ENCODE data around the gene ANAPC2.

The ANAPC2 gene

DNA sequence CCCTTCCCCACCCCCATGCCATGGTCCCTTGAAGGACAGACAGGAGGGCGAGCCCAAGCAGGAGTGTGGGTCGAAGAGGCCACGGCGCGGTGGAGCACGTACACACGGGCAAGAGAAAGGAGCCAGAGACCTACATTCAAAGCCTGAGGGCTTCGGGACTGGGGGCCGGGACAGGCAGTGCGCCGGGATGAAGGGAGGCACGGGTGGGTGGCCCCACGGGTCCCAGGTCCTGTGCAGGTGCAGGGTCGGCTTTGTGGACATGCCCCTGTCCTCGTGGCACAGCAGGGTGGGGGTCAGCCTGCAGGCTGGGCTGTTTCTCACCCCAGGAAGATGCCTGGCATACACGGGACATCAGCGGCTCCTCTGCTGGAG, 28.3 kb downstream of the ANAPC2 start:
- no peak for DNase-seq

DNA sequence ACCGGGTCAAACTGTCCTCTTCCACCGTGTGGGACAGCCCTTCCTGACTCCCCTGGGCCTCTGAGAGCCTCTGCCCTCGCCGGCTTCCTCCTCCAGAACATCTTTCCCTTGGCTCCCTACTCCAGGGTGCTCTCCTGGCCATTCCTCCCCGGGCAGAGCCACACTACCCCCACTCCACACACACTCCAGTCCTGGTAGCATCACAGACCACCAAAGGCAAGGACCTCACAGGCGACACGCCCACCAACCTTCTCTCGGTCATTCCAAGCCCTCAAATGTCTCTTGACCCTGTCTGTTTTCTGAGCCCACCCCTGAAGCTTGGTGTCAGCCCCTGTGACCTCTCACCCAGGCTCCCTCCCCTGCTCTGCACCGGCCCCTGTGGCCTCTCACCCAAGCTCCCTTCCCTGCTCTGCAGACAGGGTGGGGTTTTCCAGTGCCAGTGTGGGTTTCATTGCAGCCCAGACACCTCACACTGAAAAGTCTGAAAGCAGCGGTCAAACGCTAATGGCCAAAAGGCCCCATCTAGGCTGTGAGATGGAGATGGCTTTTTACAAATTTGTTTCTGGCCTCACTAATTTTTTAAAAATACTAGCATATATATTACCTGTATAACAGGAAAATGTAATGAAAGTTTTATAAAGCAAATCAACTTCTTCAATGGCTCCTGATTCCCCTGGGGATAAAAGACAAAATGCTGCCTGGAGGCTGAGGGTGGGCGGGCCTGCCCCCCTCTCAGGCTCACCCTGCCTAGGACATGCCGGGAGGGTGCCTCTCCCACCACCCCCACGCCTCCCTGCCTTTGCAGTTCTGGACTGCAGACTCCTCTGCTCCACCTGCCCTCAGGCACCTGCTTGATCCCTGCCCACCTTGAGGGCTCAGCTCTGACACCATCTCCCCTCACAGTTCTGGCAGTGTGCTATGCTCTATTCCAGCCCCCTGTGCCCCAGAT, 29.0 kb downstream of the ANAPC2 start:
- no peak for DNase-seq

DNA sequence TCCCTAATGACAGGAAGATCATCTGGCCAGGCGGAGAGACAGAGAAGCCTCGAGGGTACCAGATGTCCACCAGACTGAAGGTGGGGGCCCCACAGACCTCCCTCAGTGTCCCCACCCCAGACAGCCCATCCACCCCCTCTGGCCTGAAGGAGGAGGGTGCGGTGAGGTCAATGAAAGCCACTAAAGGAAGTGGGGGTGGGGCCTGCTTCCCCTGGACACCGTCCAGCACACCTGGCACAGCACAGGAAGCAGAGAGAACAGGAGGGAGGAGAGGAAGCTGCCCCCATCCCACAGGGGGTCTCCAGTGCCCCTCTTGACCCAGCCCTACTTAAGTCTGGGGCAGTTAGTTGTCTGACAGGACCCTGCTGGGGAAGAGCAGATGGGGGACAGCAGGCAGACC, 29.7 kb downstream of the ANAPC2 start:
- DNase-seq: no peak

DNA sequence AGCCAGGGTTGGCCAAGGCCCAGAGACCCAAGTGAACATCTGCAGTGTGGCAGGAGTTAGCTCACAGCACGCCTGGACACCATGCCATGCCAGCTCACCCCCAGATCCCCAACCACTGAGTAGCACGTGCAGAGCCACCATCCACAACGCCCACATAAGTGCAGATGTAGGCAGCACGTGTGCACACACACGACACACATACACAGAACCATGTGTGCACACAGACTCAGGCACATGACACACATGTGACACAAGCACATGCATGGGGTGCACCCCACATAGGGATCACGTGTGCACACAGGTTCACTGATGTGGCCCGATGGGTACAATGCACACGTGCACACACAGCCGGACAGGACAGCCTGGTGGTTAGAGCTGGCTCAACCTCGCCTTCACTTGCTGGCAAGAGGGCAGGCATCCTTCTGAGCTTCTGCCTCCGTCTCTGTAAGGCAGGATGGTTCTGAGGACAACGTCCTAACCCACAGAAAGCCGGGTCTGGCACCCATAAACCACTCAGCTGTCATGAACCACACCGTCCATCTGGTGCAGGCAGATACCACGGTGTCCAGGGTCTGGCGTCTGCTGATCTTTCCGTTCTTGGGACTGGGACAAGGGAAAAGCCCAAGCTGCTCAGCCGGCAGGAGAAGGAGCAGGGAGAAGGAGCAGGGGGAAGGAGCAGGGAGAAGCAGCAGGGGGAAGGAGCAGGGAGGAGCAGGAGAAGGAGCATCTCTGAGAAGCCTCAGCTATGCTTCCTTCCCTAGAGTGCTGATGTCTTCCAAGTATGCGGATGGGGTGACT, 30.5 kb downstream of the ANAPC2 start:
- DNase-seq: no peak

DNA sequence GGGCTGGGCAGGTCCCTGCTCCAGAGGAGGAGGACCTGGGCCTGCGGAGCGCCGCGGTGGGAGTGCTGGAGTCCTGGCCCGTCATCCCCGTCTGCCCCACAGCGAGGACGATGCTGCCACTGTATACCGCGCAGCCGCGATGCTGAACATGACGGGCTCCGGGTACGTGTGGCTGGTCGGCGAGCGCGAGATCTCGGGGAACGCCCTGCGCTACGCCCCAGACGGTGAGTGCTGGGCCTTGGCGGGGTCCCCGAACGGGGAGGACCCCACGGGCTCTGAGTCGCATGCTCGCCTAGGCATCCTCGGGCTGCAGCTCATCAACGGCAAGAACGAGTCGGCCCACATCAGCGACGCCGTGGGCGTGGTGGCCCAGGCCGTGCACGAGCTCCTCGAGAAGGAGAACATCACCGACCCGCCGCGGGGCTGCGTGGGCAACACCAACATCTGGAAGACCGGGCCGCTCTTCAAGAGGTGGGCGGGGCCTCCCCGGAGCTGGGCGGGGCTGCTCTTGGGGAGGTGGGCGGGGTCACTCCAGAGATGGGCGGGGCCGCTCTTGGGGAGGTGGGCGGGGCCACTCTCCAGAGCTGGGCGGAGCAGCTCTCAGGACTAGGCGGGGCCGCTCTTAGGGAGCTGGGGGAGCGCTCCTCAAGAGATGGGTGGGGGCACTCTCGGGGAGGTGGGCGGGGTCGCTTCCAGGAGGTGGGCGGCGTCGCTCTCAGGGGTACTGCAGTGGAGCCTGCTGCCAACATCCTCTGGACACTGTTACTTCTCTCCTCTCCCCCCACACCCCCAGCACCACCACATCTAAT, 31.6 kb downstream of the ANAPC2 start:
- DNase-seq: peak; percentile 65 to 83

DNA sequence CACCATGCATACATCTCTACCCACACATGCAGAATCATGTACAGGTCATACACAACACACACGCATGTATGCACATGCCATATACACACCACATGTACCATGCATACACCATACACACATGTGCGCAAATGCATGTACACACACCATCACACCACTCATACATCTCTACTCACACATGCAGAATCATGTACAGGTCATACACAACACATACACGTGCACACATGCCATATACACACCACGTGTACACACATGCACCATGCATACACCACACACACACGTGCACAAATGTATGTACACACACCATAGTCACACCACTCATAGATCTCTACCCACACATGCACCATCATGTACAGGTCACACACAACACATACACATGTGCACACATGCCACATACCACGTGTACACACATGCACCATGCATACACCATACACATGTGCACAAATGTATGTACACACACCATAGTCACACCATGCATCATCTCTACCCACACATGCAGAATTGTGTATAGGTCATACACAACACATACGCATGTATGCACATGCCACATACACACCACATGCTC, 35.4 kb downstream of the ANAPC2 start:
- DNase-seq: no peak

DNA sequence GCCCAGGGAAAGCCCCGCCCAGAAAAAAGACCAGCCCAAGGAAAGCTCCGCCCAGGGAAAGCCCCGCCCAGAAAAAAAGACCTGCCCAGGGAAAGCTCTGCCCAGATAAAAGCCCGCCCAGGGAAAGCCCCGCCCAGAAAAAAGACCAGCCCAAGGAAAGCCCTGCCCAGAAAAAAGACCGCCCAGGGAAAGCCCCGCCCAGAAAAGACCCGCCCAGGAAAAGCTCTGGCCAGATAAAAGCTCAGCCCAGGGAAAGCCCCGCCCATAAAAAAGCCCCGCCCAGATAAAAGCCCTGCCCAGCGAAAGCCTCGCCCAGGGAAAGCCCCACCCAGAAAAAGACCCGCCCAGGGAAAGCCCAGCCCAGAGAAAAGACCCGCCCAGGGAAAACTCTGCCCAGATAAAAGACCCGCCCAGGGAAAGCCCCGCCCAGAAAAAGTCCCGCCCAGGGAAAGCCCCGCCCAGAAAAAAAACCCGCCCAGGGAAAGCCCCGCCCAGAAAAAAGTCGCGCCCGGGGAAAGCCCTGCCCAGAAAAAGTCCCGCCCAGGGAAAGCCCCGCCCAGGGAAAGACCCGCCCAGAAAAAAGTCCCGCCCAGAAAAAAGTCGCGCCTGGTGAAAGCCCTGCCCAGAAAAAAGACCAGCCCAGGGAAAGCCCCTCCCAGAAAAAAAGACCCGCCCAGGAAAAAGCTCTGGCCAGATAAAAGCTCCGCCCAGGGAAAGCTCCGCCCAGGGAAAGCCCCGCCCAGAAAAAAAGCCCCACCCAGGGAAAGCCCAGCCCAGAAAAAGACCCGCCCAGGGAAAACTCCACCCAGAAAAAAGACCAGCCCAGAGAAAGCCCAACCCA, 37.5 kb downstream of the ANAPC2 start:
- peak; percentile 18 to 45 for DNase-seq

DNA sequence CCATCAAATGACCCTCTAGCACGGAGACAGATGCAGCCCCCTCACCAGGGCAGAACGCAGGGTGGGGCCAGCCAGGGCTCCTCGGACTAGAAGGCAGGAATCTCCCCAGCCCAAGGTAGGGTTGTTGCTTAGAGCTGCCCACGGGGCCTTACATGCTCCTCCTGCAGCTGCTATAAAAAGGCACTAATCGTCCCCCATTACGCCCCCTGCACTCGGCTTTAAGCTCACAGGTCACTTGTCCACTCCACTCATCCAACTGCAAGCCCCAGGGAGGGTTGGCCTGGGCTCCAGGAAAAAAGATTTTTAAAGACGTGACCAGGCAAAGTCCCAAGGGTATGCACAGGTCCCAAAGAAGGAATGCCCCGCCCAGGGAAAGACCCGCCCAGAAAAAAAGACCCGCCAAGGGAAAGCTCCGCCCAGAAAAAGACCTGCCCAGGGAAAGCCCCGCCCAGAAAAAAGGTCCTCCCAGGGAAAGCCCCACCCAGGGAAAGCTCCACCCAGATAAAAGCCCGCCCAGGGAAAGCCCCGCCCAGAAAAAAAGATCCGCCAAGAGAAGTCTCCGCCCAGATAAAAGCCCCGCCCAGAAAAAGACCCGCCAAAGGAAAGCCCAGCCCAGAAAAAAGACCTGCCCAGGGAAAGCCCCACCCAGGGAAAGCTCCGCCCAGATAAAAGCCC, 38.3 kb downstream of the ANAPC2 start:
- DNase-seq: no peak

DNA sequence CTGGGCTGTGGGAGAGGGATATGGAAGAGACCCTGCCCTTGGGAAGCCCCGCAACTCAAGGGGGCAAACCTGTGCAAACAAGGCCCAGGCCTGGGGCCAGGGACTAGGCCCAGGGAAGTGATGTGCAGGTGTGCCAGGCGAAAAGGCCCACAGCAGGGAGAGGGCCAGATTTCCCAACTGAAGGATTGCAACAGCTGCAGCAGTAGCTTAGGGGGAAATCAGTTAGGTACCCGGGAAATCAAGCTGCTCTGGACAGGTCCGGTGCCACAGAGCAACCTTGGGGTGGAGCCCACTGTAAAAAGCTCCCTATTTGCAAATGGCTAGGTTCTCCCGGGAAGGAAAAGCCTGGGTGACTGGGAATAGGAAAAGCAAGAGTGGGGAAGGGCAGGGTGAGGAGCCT, 39.0 kb downstream of the ANAPC2 start:
- DNase-seq: no peak

DNA sequence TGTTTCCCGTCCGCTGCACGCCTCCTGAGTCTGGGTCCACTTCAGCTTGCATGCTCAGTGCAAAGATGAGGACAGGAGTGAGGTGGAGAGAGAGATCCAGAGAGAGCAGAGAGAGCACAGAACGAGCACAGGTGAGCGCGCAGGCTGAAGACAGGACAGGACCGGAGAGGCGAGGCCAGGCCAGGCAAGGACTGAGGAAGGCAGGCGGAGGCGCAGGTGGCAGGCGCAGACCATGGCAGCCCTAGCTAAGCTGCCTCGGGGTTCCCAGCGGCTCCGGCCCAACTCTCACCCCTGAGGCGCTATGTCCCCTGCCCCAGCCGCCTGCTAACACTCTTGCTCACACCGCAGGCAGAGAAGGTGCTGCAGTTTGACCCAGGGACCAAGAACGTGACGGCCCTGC, 39.7 kb downstream of the ANAPC2 start:
- DNase-seq: no peak

DNA sequence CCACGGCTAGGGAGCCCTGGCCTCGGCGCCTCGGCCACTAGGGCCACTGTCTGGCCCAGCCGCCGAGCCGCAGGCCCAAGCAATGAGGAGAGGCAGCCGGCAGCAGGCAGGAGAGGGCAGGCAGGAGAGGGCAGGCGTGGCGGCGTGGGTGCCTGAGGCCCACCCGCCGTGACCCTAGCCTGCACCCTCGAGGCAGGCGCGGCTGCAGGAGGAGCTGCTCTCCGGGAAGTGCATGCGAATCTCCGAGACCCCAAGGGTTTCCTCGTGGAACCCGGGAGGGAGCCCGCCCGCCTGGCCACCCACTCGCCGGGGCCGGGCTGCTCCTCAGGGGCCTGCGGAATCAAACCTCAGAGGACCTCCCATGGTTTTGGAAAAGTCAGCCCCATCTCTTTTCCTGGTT, 40.1 kb downstream of the ANAPC2 start:
- no peak for DNase-seq

DNA sequence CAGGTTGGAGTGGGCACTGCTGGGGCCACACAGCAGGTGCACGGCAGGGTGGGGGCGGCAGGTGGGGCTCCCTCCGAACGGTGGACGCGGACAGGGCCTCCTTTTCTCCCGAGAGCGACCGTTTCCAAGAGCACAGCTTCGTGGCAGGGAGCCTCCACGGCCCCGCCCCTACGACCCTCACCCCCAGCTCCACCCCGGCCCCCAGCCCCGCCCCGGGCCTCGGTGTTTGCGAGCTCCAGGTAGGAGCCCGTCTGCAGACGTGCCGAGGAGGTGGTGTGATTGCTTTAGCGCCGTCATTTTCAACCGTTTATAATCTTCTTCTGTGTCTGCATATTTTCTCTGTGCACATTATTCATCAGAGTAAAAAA, 40.6 kb downstream of the ANAPC2 start:
- DNase-seq: no peak

DNA sequence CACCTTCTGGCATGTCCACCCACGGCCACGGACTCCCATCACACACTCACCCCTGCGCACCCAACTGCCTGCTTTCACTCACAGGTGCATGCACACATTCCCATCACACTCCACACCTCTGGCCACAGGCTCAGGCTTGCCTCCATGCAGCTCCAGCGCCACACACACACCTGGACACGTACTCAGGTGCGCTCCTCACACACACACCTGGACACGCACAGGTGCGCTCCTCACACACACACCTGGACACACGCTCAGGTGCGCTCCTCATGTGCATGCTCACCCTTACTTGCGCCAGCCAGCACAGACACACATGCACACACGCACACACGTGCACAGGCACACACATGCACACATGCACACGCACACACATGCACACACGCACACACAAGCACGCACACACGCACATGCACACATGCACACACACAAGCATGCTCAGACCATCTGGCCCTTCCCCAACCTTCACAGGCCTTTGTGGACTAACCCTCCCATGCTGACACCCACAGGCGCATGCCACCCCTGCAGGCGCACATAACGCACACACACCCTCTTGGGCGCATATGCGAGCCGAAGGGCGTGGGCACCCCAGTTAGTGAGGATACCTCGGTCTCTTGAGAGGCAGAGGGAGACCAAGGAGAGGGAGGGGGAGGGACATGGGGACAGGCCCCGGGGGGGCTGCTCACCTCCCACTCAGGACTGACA, 41.1 kb downstream of the ANAPC2 start:
- DNase-seq: no peak

DNA sequence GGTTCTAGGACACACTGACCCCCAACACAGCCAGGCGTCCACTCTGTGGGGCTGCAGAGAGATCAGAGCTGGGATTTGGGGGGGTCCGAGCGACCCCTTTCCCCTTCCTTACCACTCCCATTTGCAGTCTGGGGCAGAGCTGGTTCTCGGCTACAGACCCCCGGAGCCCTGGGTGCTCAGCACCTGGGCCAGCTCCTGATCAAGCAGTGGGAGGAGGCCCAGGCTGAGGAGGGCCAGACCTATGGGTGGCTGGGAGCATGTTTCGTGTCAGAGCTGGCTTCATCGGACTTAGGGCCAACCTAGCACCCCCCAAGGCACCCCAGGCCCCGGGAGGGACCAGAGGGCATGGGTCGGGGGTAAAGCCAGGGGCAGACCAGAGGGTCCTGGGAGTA, 41.8 kb downstream of the ANAPC2 start:
- DNase-seq: no peak

DNA sequence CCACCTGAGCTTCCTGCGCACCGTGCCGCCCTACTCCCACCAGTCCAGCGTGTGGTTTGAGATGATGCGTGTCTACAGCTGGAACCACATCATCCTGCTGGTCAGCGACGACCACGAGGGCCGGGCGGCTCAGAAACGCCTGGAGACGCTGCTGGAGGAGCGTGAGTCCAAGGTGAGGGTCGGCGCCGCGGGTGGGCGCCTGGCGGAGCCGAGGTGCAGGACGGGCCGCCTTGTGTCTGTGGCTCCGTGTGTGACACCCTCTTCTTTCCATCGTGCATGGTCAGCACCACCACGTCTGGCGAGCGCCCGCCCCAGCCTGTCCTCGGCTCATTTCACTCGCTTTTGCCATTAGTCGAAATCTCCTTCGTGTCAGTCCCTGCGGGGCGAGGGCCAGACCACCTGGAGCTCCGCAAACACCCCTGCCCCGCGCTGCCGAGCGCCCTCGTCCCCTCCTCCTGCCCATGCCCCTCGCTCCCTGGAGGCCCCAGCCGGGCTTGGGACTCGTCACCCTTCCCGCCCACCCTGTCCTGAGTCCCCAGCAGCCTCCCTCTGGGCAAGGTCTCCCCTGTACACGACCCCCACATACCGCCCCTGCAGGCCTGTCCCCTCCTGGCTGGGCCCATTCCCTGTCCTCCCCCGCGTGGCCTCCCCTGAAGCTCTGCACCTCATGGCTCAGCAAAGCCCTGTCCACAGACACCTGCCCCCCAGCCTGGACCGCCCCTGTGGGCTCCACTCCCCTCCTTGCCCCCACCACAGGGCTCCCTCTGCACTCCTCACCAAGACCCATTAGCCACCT, 42.4 kb downstream of the ANAPC2 start:
- no peak for DNase-seq

DNA sequence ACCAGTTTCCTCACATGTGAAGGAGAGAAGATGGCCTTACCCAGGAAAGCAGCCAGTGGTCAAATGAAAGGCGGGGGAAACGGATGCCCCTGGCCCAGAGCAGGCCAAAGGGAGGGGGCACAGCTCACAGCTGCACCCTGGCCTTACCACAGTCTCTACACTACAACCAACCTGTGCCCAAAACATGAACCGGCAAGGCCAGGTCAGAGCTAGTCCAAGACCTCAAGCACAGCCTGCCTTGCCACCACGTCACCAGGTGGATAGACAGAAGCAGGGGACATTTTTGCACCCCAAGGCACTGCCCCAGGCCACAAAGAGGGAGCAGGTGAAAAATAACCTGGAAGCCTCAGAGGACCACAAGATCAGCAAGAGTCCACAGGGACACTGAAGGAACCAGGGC, 44.9 kb downstream of the ANAPC2 start:
- no peak for DNase-seq

DNA sequence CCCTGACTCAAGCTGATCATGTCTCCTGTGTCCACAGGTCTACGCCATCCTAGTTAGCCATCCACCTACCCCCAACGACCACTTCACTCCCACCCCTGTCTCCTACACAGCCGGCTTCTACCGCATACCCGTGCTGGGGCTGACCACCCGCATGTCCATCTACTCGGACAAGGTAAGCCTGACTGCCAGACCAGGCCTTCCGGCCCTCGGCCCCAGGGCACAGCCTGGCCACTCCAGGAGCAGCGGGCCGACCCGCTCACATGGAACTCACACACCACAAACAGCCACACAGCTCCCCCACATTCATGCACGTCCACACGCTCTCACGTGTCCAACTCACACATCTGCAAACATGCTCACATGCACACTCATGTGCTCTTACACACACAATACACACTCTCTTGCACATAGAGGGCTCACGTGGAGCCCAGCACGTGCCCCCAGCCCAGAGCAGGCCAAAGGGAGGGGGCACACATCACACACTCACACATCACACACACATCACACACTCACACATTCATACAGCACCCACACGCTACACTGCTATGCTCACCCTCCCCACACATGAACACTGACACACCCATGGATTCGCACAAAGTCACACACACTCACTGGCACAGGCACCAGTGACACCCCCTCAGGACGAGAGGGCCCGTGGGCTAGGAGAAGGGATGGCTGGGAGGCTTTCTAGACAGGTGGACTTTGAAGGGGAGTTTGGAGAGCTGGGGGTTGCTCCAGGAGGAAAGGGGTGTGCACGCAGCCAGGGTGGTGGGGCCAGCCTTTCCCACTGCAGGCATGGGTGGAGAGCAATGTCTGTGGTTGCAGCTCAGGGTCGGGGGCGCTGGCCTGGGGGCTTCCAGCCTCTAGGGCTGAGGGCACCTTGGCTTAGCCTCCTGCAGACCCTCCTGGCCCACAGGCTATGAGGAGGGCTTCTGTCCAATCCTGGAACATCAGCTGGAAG, 46.1 kb downstream of the ANAPC2 start:
- DNase-seq: no peak

DNA sequence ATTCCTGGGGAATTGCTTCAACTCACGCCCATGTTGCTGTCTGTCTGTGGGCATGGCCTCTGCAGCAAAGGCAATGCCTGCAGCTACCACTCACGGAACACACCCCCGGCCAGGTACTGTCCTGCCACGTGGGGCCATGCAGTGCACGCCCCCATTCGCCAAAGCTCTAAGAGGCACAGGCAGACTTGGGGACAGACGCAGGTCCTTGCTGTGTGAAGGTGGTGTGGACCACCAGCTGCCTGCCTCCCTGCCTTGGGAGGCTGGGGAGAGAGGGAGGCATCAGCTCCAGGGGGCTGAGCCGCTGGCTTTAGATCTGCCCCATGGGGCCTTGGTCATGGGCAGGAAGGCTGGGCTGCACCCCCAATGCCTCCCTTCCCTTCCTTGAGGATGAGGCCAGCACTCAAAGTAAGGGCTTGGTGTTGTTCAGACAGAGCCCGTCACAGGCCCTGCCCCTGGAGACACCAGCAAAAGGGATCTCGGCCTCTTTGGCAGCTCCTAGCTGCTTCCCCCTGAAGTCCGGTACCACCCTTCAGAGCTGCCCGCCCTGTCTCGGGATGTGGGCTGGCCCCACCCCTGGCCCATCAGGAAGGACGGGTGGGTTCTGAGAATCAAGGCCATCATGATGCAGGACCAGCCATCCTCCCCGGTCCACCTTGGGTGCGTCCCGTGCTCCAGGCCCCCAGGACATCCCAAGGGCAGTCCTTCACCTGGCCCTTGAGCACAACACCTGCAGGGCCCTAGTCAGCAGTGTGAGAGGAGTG, 47.1 kb downstream of the ANAPC2 start:
- no peak for DNase-seq
